ENCODE data around the gene MAPK11.

DNA sequence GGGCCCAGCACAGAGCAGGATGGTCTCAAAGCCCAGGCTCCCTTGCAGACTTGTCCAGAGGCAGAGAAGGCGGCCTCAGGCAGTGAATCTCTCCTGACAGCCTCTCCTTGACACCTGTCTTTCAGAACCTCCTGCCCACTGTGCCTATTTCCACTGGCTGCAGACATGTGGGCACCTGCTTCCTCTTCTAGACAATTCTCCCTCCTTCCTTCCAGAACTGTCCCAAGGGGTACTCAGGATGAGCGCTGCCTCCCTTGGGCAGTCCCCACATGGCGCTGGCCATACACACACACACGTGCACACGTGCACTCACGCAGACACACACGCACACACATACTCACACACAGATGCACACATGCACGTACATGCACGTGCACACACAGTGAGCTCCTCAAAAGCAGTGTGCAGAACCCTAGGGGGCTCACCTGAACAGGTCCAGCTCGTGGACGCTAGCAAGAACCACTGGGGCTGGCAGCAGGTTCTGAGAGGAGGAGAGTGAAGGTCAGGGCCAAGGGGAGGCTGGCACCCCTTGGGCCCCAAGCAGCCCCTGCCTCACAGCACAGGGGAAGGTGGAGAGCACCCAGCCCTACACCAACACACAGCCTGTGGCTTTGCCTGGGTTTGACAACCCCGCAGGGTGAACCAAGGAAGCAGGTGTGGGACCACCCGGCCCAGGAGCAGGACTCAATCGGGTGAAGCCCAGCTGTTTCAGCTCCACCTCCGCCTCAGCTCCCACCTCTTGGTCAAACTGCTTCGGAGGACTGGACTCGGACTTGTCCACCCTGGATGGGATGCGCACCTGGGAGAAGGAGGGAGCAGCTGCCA, 45.3 kb upstream of the MAPK11 start:
- no peak for TF ChIP-seq CTCF (IDR thresholded peaks at IDR 0.05)
- TF ChIP-seq POLR2AphosphoS5 (IDR thresholded peaks at IDR 0.05) = no peak
- TF ChIP-seq POLR2A (IDR thresholded peaks at IDR 0.05) = no peak
